Gastrocnemius medialis (tissue), 4 donors: ENCODE data around the gene ROBO4. TPM values are rescaled to one million over a fixed set of nuclear protein-coding genes. Genes with fewer than 3 reads are reported as not detected.

Experiments
- ATAC-seq, 2 donors: fragments of 150-250 bp; one replicate each; pipeline ENCODE4 v1.9.1; 2016
- DNase-seq, 2 donors: peaks; one replicate each; pipeline ENCODE4 v3.0.0-alpha.2; 2019
- H3K27ac ChIP-seq, 4 donors: fragments of 200-600 bp; sonication (generic); 1 replicate in 1 of 4; 2 replicates in 3 of 4; pipeline ENCODE4 v1.5.1; 2016 to 2018; ENCODE audit warnings: mild to moderate bottlenecking in 2 of 4, moderate library complexity in 1 of 4
- H3K27me3 ChIP-seq, 3 donors: fragments of 200-600 bp; sonication (generic) in 2 of 3; 1 replicate in 1 of 3; 2 replicates in 2 of 3; pipeline versions ENCODE4 v1.5.1 to v1.6.0; 2016 to 2019; ENCODE audit warnings: mild to moderate bottlenecking in 1 of 3, moderate library complexity in 1 of 3
- H3K36me3 ChIP-seq, 2 donors: fragments of 200-600 bp; sonication (generic) in 1 of 2; one replicate each; pipeline ENCODE4 v1.5.1; 2017 to 2018
- H3K4me1 ChIP-seq, 2 donors: fragments of 200-600 bp; sonication (generic) in 1 of 2; one replicate each; pipeline ENCODE4 v1.5.1; 2016 to 2017; ENCODE audit warnings: mild to moderate bottlenecking in 2 of 2
- H3K4me3 ChIP-seq, 4 donors: fragments of 200-600 bp; sonication (generic) in 3 of 4; 1 replicate in 1 of 4; 2 replicates in 3 of 4; pipeline ENCODE4 v1.5.1; 2016 to 2019; ENCODE audit warnings: mild to moderate bottlenecking in 2 of 4
- H3K9me3 ChIP-seq, 3 donors: fragments of 200-600 bp; sonication (generic) in 2 of 3; 1 replicate in 1 of 3; 2 replicates in 2 of 3; pipeline ENCODE4 v1.5.1; 2016 to 2019
- CTCF ChIP-seq, 5 experiments: fragments of 450-650 bp in 3 of 5; fragments of 200-600 bp in 2 of 5; sonication (generic) in 2 of 5; IDR thresholded peaks in 4 of 5; conservative IDR thresholded peaks in 1 of 5; 1 replicate in 4 of 5; 2 replicates in 1 of 5; pipeline ENCODE4 v1.5.1; 2016 to 2019; ENCODE audit warnings: antibody characterized with exemption in 5 of 5, mild to moderate bottlenecking in 3 of 5, moderate library complexity in 3 of 5
- POLR2A ChIP-seq, 2 donors: fragments of 450-650 bp; IDR thresholded peaks; one replicate each; pipeline ENCODE4 v1.6.1; 2017; ENCODE audit warnings: antibody characterized with exemption in 2 of 2, mild to moderate bottlenecking in 2 of 2, moderate library complexity in 2 of 2
- in situ Hi-C, 4 donors: fragments of 200-750 bp; cut with MboI; loops; one replicate each; pipeline versions ENCODE4 v1.15.0 to v1.8.0; 2017; ENCODE audit warnings: low sequenced_read_pairs in 4 of 4
- intact Hi-C: fragments of 100-400 bp; cut with DNase I; formaldehyde crosslinking; loops from one replicate; pipeline ENCODE4 v1.15.1; 2023; ENCODE audit warnings: low total_unique reads
- total RNA-seq, 4 donors: library from RNA; depleted of rRNA; stranded (reverse); fragments of >200 nt; gene quantifications; one replicate each; pipeline versions ENCODE4 v1.1.0 to v1.2.3, GENCODE V29; 2016

ROBO4 gene
- total RNA-seq, 4 donors from 2014 or later: 7.6 to 18.7 (median 14.7) TPM

GRCh38 chr11:124930799-124931198 is 33.1 kb upstream of the ROBO4 start:
- in situ Hi-C loops: no loop called here

GRCh38 chr11:124928942-124929665 is 31.4 kb upstream of the ROBO4 start:
- Histone ChIP-seq H3K27me3 (no peaks in the 10 kb centered on the region), H3K27ac (no peak overlapping the region), H3K4me1 (no peaks in the 10 kb centered on the region), H3K9me3 (no peaks in the 10 kb centered on the region), H3K4me3 (no peak overlapping the region), H3K36me3 (no peaks in the 10 kb centered on the region)
- in situ Hi-C loops: no loop called here
- intact Hi-C loops: no loop called here
- no peak for TF ChIP-seq POLR2A (IDR thresholded peaks at IDR 0.05)
- TF ChIP-seq CTCF (IDR thresholded peaks at IDR 0.05 in 4 of 5, conservative IDR thresholded peaks at IDR 0.05 in 1 of 5): no peak
- DNase-seq: no peak
- ATAC-seq: no peak

More at GRCh38 chr11:124930799-124931198, 33.1 kb upstream of the ROBO4 start:
- Histone ChIP-seq H3K4me3 (no peak overlapping the region), H3K4me1 (no peaks in the 10 kb centered on the region), H3K27ac (no peak overlapping the region), H3K9me3 (no peaks in the 10 kb centered on the region), H3K36me3 (no peaks in the 10 kb centered on the region), H3K27me3 (no peaks in the 10 kb centered on the region)
- intact Hi-C loops: no loop called here
- DNase-seq: no peak
- TF ChIP-seq POLR2A (IDR thresholded peaks at IDR 0.05) (no peak), CTCF (IDR thresholded peaks at IDR 0.05 in 4 of 5, conservative IDR thresholded peaks at IDR 0.05 in 1 of 5) (no peak)
- ATAC-seq: no peak

- H3K4me1 ChIP-seq: no peaks in the 10 kb centered on the region
- intact Hi-C loops (no loop called here), in situ Hi-C loops (no loop called here)
- no peak for DNase-seq
- no peak overlapping the region for H3K27ac ChIP-seq
- peaks cover 0 to 11% (median 9%) of the 10 kb centered on the region in 3 donors for H3K27me3 ChIP-seq
- no peak overlapping the region for H3K4me3 ChIP-seq
- no peaks in the 10 kb centered on the region for H3K36me3 ChIP-seq
- no peaks in the 10 kb centered on the region for H3K9me3 ChIP-seq
- TF ChIP-seq CTCF (IDR thresholded peaks at IDR 0.05 in 4 of 5, conservative IDR thresholded peaks at IDR 0.05 in 1 of 5) (no peak), POLR2A (IDR thresholded peaks at IDR 0.05) (no peak)
- ATAC-seq: no peak
These were observed 25.6 kb upstream of the ROBO4 start for GRCh38 chr11:124923296-124923695.

- H3K4me1 ChIP-seq: no peaks in the 10 kb centered on the region
- H3K36me3 ChIP-seq: no peaks in the 10 kb centered on the region
- intact Hi-C loops (no loop called here), in situ Hi-C loops (no loop called here)
- no peaks in the 10 kb centered on the region for H3K9me3 ChIP-seq
- no peak for ATAC-seq
- no peak for DNase-seq
- H3K27me3 ChIP-seq: peaks cover 0 to 11% (median 9%) of the 10 kb centered on the region in 3 donors
- TF ChIP-seq CTCF (IDR thresholded peaks at IDR 0.05 in 4 of 5, conservative IDR thresholded peaks at IDR 0.05 in 1 of 5): no peak
- no peak for TF ChIP-seq POLR2A (IDR thresholded peaks at IDR 0.05)
- H3K4me3 ChIP-seq: no peak overlapping the region
- no peak overlapping the region for H3K27ac ChIP-seq
These were observed 25.2 kb upstream of the ROBO4 start for GRCh38 chr11:124922831-124923230.
